Natural killer cell treated with Interleukin-12 subunit alpha and Interleukin-12 subunit beta and Interleukin-15 and Interleukin-18, amount 100 ng/mL, for 72 hours (primary cell): ENCODE data around the gene EPB41L4B. TPM values are rescaled to one million over a fixed set of nuclear protein-coding genes. Genes with fewer than 3 reads are reported as not detected.
"Not testable (repeated sequence)": the region's sequence is repeated elsewhere in the genome, so short reads cannot be mapped to it uniquely, and the experiment has no call there.

ENCODE experiments used
- ATAC-seq, 2 donors: fragments of 150-1000 bp; cut with Tn5 transposase in 1 of 2; sonication (Bioruptor Pico), chemical (Tn5 transposase) in 1 of 2; 2 replicates each; pipeline ENCODE4 v1.10.0; 2021
- DNase-seq: peaks from one replicate; pipeline ENCODE4 v3.0.0; 2022; ENCODE audit warnings: low spot score
- H3K27ac Mint-ChIP-seq, 2 donors: 1 replicate in 1 of 2; 2 replicates in 1 of 2; pipeline ENCODE4 v1.8.0; 2022; ENCODE audit warnings: mixed read lengths in 2 of 2, mild to moderate bottlenecking in 1 of 2, moderate library complexity in 1 of 2
- H3K27me3 Mint-ChIP-seq, 2 donors: 1 replicate in 1 of 2; 2 replicates in 1 of 2; pipeline ENCODE4 v1.8.0; 2022; ENCODE audit warnings: mixed read lengths in 2 of 2
- H3K36me3 Mint-ChIP-seq: one replicate; pipeline ENCODE4 v1.8.0; 2022; ENCODE audit warnings: mixed read lengths
- H3K4me1 Mint-ChIP-seq, 2 donors: 1 replicate in 1 of 2; 2 replicates in 1 of 2; pipeline ENCODE4 v1.8.0; 2022; ENCODE audit warnings: low read depth in 2 of 2, mixed read lengths in 2 of 2, mild to moderate bottlenecking in 1 of 2
- H3K4me3 Mint-ChIP-seq: one replicate; pipeline ENCODE4 v1.8.0; 2022; ENCODE audit warnings: mixed read lengths
- H3K9me3 Mint-ChIP-seq: 2 replicates; pipeline ENCODE4 v1.8.0; 2022; ENCODE audit warnings: mixed read lengths
- total RNA-seq, 2 donors: library from RNA; stranded (reverse); gene quantifications; one replicate each; pipeline ENCODE4 v1.2.3, GENCODE V29; 2022

EPB41L4B gene
- total RNA-seq, 2 donors from 2014 or later, result 0.14 TPM; not detected in 1

- Mint-ChIP-seq H3K4me3 (no peak overlapping the region), H3K36me3 (no peaks in the 10 kb centered on the region), H3K4me1 (no peaks in the 10 kb centered on the region), H3K27ac (no peak overlapping the region), H3K27me3 (peaks cover 17 to 45% of the 10 kb centered on the region in 2 donors), H3K9me3 (peaks cover 2% of the 10 kb centered on the region)
- no peak for ATAC-seq
- no peak for DNase-seq
Measured at GRCh38 chr9:109301012-109301411, 19.8 kb downstream of the EPB41L4B start.

- no peak for DNase-seq
- Mint-ChIP-seq H3K36me3 (no peaks in the 10 kb centered on the region), H3K27me3 (peaks cover 21 to 47% of the 10 kb centered on the region in 2 donors), H3K9me3 (peaks cover 2% of the 10 kb centered on the region), H3K4me1 (no peaks in the 10 kb centered on the region), H3K27ac (no peak overlapping the region), H3K4me3 (no peak overlapping the region)
- ATAC-seq, result no peak
Measured at GRCh38 chr9:109299891-109300290, 21.0 kb downstream of the EPB41L4B start.

DNA sequence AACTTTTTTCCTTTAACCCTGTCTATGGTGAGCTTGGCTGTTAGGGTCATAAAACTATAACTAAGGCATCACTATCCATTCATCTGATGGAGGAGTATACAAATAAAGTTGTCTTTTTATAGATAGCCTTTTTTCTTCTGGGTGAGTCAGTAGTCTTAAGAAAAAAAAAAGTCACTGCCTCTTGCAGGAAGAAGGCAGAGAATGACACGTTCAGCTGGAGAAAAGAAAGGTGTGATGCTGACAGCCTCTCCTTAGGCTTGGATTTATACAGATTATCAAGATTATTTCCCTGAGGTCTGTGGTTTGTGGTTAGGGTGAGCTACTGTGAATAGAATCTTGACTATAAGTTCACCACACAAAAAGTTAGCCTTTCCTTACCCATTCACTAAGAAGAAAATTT is 23.0 kb downstream of the EPB41L4B start:
- Mint-ChIP-seq H3K36me3 (no peaks in the 10 kb centered on the region), H3K4me1 (no peaks in the 10 kb centered on the region), H3K27ac (no peak overlapping the region), H3K4me3 (no peak overlapping the region), H3K27me3 (peaks cover 18 to 39% of the 10 kb centered on the region in 2 donors), H3K9me3 (peaks cover 2% of the 10 kb centered on the region)
- DNase-seq (no peak), ATAC-seq (no peak)

- no peaks in the 10 kb centered on the region for H3K4me1 Mint-ChIP-seq
- H3K27ac Mint-ChIP-seq, result no peak overlapping the region
- H3K4me3 Mint-ChIP-seq, result no peak overlapping the region
- H3K9me3 Mint-ChIP-seq, result peaks cover 2% of the 10 kb centered on the region
- no peak for DNase-seq
- no peaks in the 10 kb centered on the region for H3K36me3 Mint-ChIP-seq
- ATAC-seq, result no peak
- peaks cover 12 to 17% of the 10 kb centered on the region in 2 donors for H3K27me3 Mint-ChIP-seq
Measured at GRCh38 chr9:109295221-109296130, 25.4 kb downstream of the EPB41L4B start.

DNA sequence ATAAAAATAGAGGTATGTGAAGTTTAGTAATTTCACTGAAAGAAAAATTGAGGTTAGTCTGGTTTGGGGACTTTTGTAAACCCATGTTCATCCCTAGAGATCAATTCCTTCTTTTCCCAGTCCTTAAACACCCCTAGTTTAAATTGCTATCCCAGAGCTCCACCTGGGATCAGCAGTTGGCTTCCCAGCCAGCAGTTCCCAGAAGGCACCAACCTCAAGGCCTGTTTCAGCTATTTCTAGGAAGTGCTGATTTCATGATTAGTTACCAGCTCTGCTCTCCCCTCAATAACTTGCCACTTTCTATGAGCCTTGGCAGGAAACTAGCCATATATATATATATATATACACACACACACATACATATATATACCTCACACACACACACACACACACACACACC is 30.5 kb downstream of the EPB41L4B start:
- no peaks in the 10 kb centered on the region for H3K36me3 Mint-ChIP-seq
- no peaks in the 10 kb centered on the region for H3K4me1 Mint-ChIP-seq

GRCh38 chr9:109289931-109290330 is 30.9 kb downstream of the EPB41L4B start:
- DNase-seq (no peak), ATAC-seq (no peak)
- no peak overlapping the region for H3K27ac Mint-ChIP-seq
- H3K4me1 Mint-ChIP-seq, result no peaks in the 10 kb centered on the region
- H3K4me3 Mint-ChIP-seq, result no peak overlapping the region
- peaks cover 0 to 6% of the 10 kb centered on the region in 2 donors for H3K27me3 Mint-ChIP-seq
- no peaks in the 10 kb centered on the region for H3K36me3 Mint-ChIP-seq
- H3K9me3 Mint-ChIP-seq, result no peaks in the 10 kb centered on the region

More for the DNA sequence above, 30.5 kb downstream of the EPB41L4B start:
- H3K27ac Mint-ChIP-seq, result no peak overlapping the region
- ATAC-seq (no peak), DNase-seq (no peak)
- no peak overlapping the region for H3K4me3 Mint-ChIP-seq
- peaks cover 0 to 8% of the 10 kb centered on the region in 2 donors for H3K27me3 Mint-ChIP-seq
- H3K9me3 Mint-ChIP-seq, result no peaks in the 10 kb centered on the region

- H3K9me3 Mint-ChIP-seq, result no peaks in the 10 kb centered on the region
- H3K27ac Mint-ChIP-seq, result no peak overlapping the region
- no peak overlapping the region for H3K4me3 Mint-ChIP-seq
- no peaks in the 10 kb centered on the region for H3K4me1 Mint-ChIP-seq
- H3K27me3 Mint-ChIP-seq, result peaks cover 0 to 9% of the 10 kb centered on the region in 2 donors
- DNase-seq, result no peak
- ATAC-seq, result no peak
- no peaks in the 10 kb centered on the region for H3K36me3 Mint-ChIP-seq
Measured at GRCh38 chr9:109289186-109289585, 31.7 kb downstream of the EPB41L4B start.

DNA sequence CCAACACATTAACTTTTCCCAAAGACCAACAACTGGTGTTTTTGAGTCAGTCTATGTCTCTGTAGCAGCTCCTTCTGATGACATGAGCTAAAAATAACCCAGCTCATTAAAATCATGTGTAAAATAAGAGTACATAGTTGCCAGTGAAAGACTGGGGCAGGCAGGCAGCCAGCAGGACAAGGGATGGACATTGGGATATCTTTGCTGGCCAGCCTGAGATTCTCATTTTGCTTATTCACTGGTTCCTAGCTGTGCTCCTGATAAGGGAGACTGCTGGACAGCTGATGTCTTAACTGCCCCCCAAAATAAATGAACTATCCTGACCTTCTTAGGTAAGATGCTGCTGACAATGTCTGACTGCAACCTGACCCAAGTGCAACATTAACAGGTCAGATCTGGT is 33.9 kb downstream of the EPB41L4B start:
- no peak overlapping the region for H3K27ac Mint-ChIP-seq

GRCh38 chr9:109286571-109286977 is 34.3 kb downstream of the EPB41L4B start:
- no peak overlapping the region for H3K27ac Mint-ChIP-seq
- H3K9me3 Mint-ChIP-seq, result no peaks in the 10 kb centered on the region
- DNase-seq, result no peak
- no peaks in the 10 kb centered on the region for H3K36me3 Mint-ChIP-seq
- peaks cover 0 to 14% of the 10 kb centered on the region in 2 donors for H3K27me3 Mint-ChIP-seq
- no peak overlapping the region for H3K4me3 Mint-ChIP-seq
- no peak for ATAC-seq
- H3K4me1 Mint-ChIP-seq, result no peaks in the 10 kb centered on the region

More for the DNA sequence above, 33.9 kb downstream of the EPB41L4B start:
- H3K4me3 Mint-ChIP-seq, result no peak overlapping the region
- H3K27me3 Mint-ChIP-seq, result peaks cover 0 to 12% of the 10 kb centered on the region in 2 donors
- no peaks in the 10 kb centered on the region for H3K9me3 Mint-ChIP-seq
- no peaks in the 10 kb centered on the region for H3K36me3 Mint-ChIP-seq
- DNase-seq (no peak), ATAC-seq (no peak)
- no peaks in the 10 kb centered on the region for H3K4me1 Mint-ChIP-seq

- not testable (repeated sequence) for H3K4me1 Mint-ChIP-seq, H3K27ac Mint-ChIP-seq, DNase-seq, H3K9me3 Mint-ChIP-seq, H3K4me3 Mint-ChIP-seq, H3K36me3 Mint-ChIP-seq, ATAC-seq
- H3K27me3 Mint-ChIP-seq, result peaks cover 0 to 14% of the 10 kb centered on the region in 2 donors
Measured at GRCh38 chr9:109283672-109284071, 37.2 kb downstream of the EPB41L4B start.

GRCh38 chr9:109283012-109283411 is 37.8 kb downstream of the EPB41L4B start:
- H3K27ac Mint-ChIP-seq, result no peak overlapping the region
- H3K27me3 Mint-ChIP-seq, result peaks cover 0 to 14% of the 10 kb centered on the region in 2 donors
- H3K4me1 Mint-ChIP-seq, result no peaks in the 10 kb centered on the region
- H3K36me3 Mint-ChIP-seq, result no peaks in the 10 kb centered on the region
- H3K4me3 Mint-ChIP-seq, result no peak overlapping the region
- no peak for DNase-seq
- ATAC-seq, result no peak
- no peaks in the 10 kb centered on the region for H3K9me3 Mint-ChIP-seq

DNA sequence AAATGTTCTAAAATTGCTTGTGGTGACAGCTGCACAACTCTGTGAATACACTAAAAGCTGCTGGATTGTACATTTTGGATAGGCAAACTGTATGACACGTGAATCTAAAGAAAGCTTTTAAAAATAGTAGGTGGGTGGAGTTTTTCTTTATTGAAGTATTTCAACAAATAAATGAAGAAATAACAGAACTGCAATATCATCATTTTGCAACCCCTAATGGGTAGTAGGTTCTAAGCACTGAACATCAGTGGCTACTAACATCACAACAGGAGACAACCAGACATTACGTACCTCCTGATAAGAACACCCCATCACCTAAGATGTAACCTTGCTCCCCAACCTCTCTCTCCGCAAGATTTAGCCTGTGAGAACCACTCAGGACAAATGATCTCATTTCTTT is 38.6 kb downstream of the EPB41L4B start:
- H3K9me3 Mint-ChIP-seq, result no peaks in the 10 kb centered on the region
- no peak overlapping the region for H3K4me3 Mint-ChIP-seq
- no peak overlapping the region for H3K27ac Mint-ChIP-seq
- no peaks in the 10 kb centered on the region for H3K4me1 Mint-ChIP-seq
- peaks cover under 1 to 17% of the 10 kb centered on the region in 2 donors for H3K27me3 Mint-ChIP-seq
- ATAC-seq (no peak), DNase-seq (no peak)
- no peaks in the 10 kb centered on the region for H3K36me3 Mint-ChIP-seq

DNA sequence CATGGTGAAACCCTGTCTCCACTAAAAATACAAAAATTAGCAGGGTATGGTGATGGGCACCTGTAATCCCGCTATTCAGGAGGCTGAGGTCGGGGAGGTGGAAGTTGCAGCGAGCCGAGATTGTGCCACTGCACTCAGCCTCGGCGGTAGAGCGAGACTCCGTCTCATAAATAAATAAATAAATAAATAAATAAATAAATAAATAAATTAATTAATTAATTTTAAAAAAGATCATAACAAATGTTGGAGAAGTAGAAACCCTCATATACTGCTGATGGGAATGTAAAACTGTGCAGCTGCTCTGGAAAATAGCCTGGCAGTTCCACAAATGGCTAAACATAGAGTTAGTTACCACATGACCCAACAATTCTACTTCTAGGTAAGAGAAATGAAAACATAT is 39.3 kb downstream of the EPB41L4B start:
- Mint-ChIP-seq H3K36me3 (no peaks in the 10 kb centered on the region), H3K4me1 (no peaks in the 10 kb centered on the region), H3K4me3 (no peak overlapping the region), H3K27me3 (peaks cover 8 to 22% of the 10 kb centered on the region in 2 donors), H3K9me3 (no peaks in the 10 kb centered on the region), H3K27ac (no peak overlapping the region)
- DNase-seq, result no peak
- ATAC-seq, result no peak

DNA sequence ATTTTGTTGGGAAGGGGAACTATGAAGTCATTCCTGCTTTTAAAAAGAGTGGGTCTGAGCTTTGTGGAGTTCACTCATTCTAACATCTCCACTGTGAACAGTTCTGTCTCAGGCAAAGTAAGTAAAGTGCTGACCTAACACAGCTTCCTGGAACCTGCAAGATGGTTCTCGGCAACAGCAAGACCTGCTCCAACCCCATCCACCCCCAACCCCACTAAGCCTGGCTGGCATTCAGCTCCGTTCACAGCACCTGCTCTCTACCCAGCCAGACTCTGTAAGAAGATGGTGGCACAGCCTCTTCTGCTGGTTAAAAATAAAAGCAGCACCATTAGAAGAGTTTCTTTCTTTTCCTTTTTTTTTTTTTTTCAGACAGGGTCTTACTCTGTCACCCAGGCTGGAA is 42.0 kb downstream of the EPB41L4B start:
- Mint-ChIP-seq H3K4me1 (no peaks in the 10 kb centered on the region), H3K27ac (no peak overlapping the region), H3K27me3 (peaks cover 16 to 25% of the 10 kb centered on the region in 2 donors), H3K36me3 (no peaks in the 10 kb centered on the region), H3K4me3 (no peak overlapping the region), H3K9me3 (no peaks in the 10 kb centered on the region)
- no peak for DNase-seq
- no peak for ATAC-seq
